Keratinocyte (primary cell): ENCODE results near the gene PDE1C. TPM values are rescaled to one million over a fixed set of nuclear protein-coding genes. Genes with fewer than 3 reads are reported as not detected.

ENCODE experiments used
- DNase-seq: peaks from one replicate; pipeline ENCODE4 v3.0.0-alpha.2; 2011; ENCODE audit warnings: low read depth, missing footprints, low spot score
- FAIRE-seq: peaks from 2 replicates; lab custom pipeline; 2011; peaks lifted over from hg19 to GRCh38; lab: Jason Lieb, UNC
- H2AFZ ChIP-seq: 2 replicates; pipeline ENCODE4 v1.6.0; 2012; ENCODE audit warnings: low read length, control low read depth, inconsistent platforms; ENCODE audit not compliant: control insufficient read depth
- H3K27ac ChIP-seq: 2 replicates; pipeline ENCODE4 v1.5.1; 2011; ENCODE audit warnings: low read length; ENCODE audit not compliant: control insufficient read depth, insufficient read depth
- H3K27me3 ChIP-seq: 3 replicates; pipeline ENCODE4 v1.6.0; 2011; ENCODE audit warnings: low read length; ENCODE audit not compliant: control insufficient read depth, insufficient read depth; ENCODE audit errors: extremely low read depth
- H3K36me3 ChIP-seq, 2 experiments: 2 replicates in 1 of 2; 3 replicates in 1 of 2; pipeline ENCODE4 v1.5.1; 2011; ENCODE audit warnings: low read length in 2 of 2, mild to moderate bottlenecking in 1 of 2; ENCODE audit not compliant: control insufficient read depth in 2 of 2, insufficient read depth in 2 of 2; ENCODE audit errors: extremely low read depth in 1 of 2
- H3K4me1 ChIP-seq: 3 replicates; pipeline ENCODE4 v1.5.1; 2011; ENCODE audit warnings: low read length; ENCODE audit not compliant: control insufficient read depth, insufficient read depth; ENCODE audit errors: extremely low read depth
- H3K4me2 ChIP-seq: 3 replicates; pipeline ENCODE4 v1.6.0; 2011; ENCODE audit warnings: low read depth, low read length; ENCODE audit not compliant: control insufficient read depth, insufficient read depth; ENCODE audit errors: extremely low read depth
- H3K4me3 ChIP-seq, 3 experiments: fragments of 200-600 bp in 1 of 3; sonication (generic) in 1 of 3; 2 replicates in 2 of 3; 3 replicates in 1 of 3; pipeline ENCODE4 v1.5.1; 2011 to 2016; ENCODE audit warnings: low read length in 3 of 3, mild to moderate bottlenecking in 3 of 3, control low read depth in 2 of 3, inconsistent platforms in 1 of 3, low read depth in 1 of 3, mixed read lengths in 1 of 3, mixed run types in 1 of 3, moderate library complexity in 1 of 3; ENCODE audit not compliant: control insufficient read depth in 2 of 3, insufficient read depth in 2 of 3; ENCODE audit errors: extremely low read depth in 1 of 3
- H3K79me2 ChIP-seq: 2 replicates; pipeline ENCODE4 v1.6.0; 2012; ENCODE audit warnings: low read length; ENCODE audit not compliant: control insufficient read depth, insufficient read depth
- H3K9ac ChIP-seq: 3 replicates; pipeline ENCODE4 v1.6.0; 2011; ENCODE audit warnings: low read length; ENCODE audit not compliant: control insufficient read depth, insufficient read depth; ENCODE audit errors: extremely low read depth
- H3K9me1 ChIP-seq: 3 replicates; pipeline ENCODE4 v1.6.0; 2011; ENCODE audit warnings: low read length; ENCODE audit not compliant: control insufficient read depth, insufficient read depth; ENCODE audit errors: extremely low read depth
- H3K9me3 ChIP-seq: 2 replicates; pipeline ENCODE4 v1.5.1; 2012; ENCODE audit warnings: low read depth, low read length; ENCODE audit not compliant: control insufficient read depth
- H4K20me1 ChIP-seq: 3 replicates; pipeline ENCODE4 v1.6.0; 2011; ENCODE audit warnings: low read length; ENCODE audit not compliant: control insufficient read depth, insufficient read depth; ENCODE audit errors: extremely low read depth
- CTCF ChIP-seq, 3 experiments: IDR thresholded peaks in 1 of 3; conservative IDR thresholded peaks in 1 of 3; optimal IDR thresholded peaks in 1 of 3; 2 replicates in 2 of 3; 3 replicates in 1 of 3; pipeline versions ENCODE3 to v1.5.1; 2011; ENCODE audit warnings: low read length in 3 of 3, mild to moderate bottlenecking in 3 of 3, moderate library complexity in 2 of 3, control low read depth in 1 of 3, inconsistent platforms in 1 of 3; ENCODE audit not compliant: insufficient read depth in 2 of 3; ENCODE audit errors: extremely low read depth in 1 of 3
- EZH2 ChIP-seq: IDR thresholded peaks from one replicate; pipeline ENCODE4 v1.6.1; 2012; ENCODE audit warnings: inconsistent platforms, mild to moderate bottlenecking, low read length, moderate library complexity
- dilution Hi-C: fragments of 300-500 bp; cut with MboI; formaldehyde crosslinking; loops from one replicate; pipeline ENCODE4 v1.7.0; 2020; ENCODE audit warnings: low sequenced_read_pairs; ENCODE audit not compliant: extremely low pct_ligation_motif_present
- polyA plus RNA-seq, 5 experiments: library from polyadenylated mRNA; depleted of rRNA in 3 of 5; stranded (reverse) in 3 of 5; stranded (forward) in 1 of 5; unstranded in 1 of 5; fragments of >200 nt; gene quantifications; 1 replicate in 1 of 5; 2 replicates in 3 of 5; 3 replicates in 1 of 5; pipeline versions ENCODE4 v1.2.1 to v1.2.3, GENCODE V29; 2011 to 2012; ENCODE audit warnings: missing spikeins in 2 of 5, low read depth in 1 of 5, low replicate concordance in 1 of 5

The PDE1C gene
- polyA plus RNA-seq, 1 donor (not counting 4 experiments of a cell fraction or from before 2014, with no cell fraction given) = 2.5 TPM

GRCh38 chr7:31950091-31950755 is 120.0 kb downstream of the PDE1C start:
- DNase-seq = no peak
- H3K27ac ChIP-seq = no peak overlapping the region
- peaks cover 6% of the 10 kb centered on the region for H3K9me3 ChIP-seq
- no peaks in the 10 kb centered on the region for H3K27me3 ChIP-seq
- TF ChIP-seq CTCF (optimal IDR thresholded peaks at IDR 0.05 in 1 of 3, IDR thresholded peaks at IDR 0.05 in 1 of 3, conservative IDR thresholded peaks at IDR 0.05 in 1 of 3; ENCODE audit: extremely low read depth in 1 of 3, insufficient read depth in 2 of 3, low read length in 3 of 3) (no peak), EZH2 (no peak)
- dilution Hi-C loops = no loop called here
- peaks cover 28% of the 10 kb centered on the region for H3K4me1 ChIP-seq
- no peak overlapping the region for H3K9ac ChIP-seq
- no peaks in the 10 kb centered on the region for H3K79me2 ChIP-seq
- H3K36me3 ChIP-seq = no peaks in the 10 kb centered on the region
- H3K4me3 ChIP-seq = no peak overlapping the region
- no peak overlapping the region for H3K4me2 ChIP-seq
- peak; percentile 60 for FAIRE-seq
- H3K9me1 ChIP-seq = no peaks in the 10 kb centered on the region
- H4K20me1 ChIP-seq = no peaks in the 10 kb centered on the region
- H2AFZ ChIP-seq = no peak overlapping the region

- H3K79me2 ChIP-seq = no peaks in the 10 kb centered on the region
- H3K4me3 ChIP-seq = no peak overlapping the region
- no peaks in the 10 kb centered on the region for H3K36me3 ChIP-seq
- TF ChIP-seq CTCF (optimal IDR thresholded peaks at IDR 0.05 in 1 of 3, IDR thresholded peaks at IDR 0.05 in 1 of 3, conservative IDR thresholded peaks at IDR 0.05 in 1 of 3; ENCODE audit: extremely low read depth in 1 of 3, insufficient read depth in 2 of 3, low read length in 3 of 3) = no peak
- TF ChIP-seq EZH2 = no peak
- peak overlapping the region; percentile 16 for H3K4me2 ChIP-seq
- no peaks in the 10 kb centered on the region for H3K27me3 ChIP-seq
- no peaks in the 10 kb centered on the region for H3K9me1 ChIP-seq
- dilution Hi-C loops = no loop called here
- H2AFZ ChIP-seq = peak overlapping the region; percentile 3
- DNase-seq (no peak), FAIRE-seq (peak; percentile 65)
- H3K9ac ChIP-seq = no peak overlapping the region
- H3K27ac ChIP-seq = peak overlapping the region; percentile 49
- peaks cover 28% of the 10 kb centered on the region for H3K4me1 ChIP-seq
- H4K20me1 ChIP-seq = no peaks in the 10 kb centered on the region
- H3K9me3 ChIP-seq = peaks cover 6% of the 10 kb centered on the region
Observed at GRCh38 chr7:31948029-31948428, 122.2 kb downstream of the PDE1C start.
